Skeletal muscle satellite cell (primary cell): Measurements from ENCODE around the gene FAHD1.
"Not testable (repeated sequence)": the region's sequence is repeated elsewhere in the genome, so short reads cannot be mapped to it uniquely, and the experiment has no call there.

ENCODE experiments used
- H3K27me3 ChIP-seq: 2 replicates; pipeline ENCODE4 v1.7.0; 2013; ENCODE audit warnings: low read length; ENCODE audit not compliant: control insufficient read depth, insufficient read depth
- H3K36me3 ChIP-seq: 2 replicates; pipeline ENCODE4 v1.7.0; 2013; ENCODE audit warnings: mild to moderate bottlenecking, control low read depth, low read length; ENCODE audit not compliant: insufficient read depth
- H3K4me1 ChIP-seq: 2 replicates; pipeline ENCODE4 v1.7.0; 2013; ENCODE audit warnings: low read length; ENCODE audit not compliant: control insufficient read depth, insufficient read depth
- H3K4me2 ChIP-seq: 2 replicates; pipeline ENCODE4 v1.7.0; 2013; ENCODE audit warnings: mild to moderate bottlenecking, low read length
- H3K4me3 ChIP-seq: 2 replicates; pipeline ENCODE4 v1.7.0; 2013; ENCODE audit warnings: low read length
- H3K9ac ChIP-seq: 2 replicates; pipeline ENCODE4 v1.7.0; 2013; ENCODE audit warnings: mild to moderate bottlenecking, low read depth, low read length, moderate library complexity
- H3K9me3 ChIP-seq: replicated peaks from 2 replicates; pipeline ENCODE4 v1.7.0; 2013; ENCODE audit warnings: mild to moderate bottlenecking, control low read depth, low read length

The FAHD1 gene

DNA sequence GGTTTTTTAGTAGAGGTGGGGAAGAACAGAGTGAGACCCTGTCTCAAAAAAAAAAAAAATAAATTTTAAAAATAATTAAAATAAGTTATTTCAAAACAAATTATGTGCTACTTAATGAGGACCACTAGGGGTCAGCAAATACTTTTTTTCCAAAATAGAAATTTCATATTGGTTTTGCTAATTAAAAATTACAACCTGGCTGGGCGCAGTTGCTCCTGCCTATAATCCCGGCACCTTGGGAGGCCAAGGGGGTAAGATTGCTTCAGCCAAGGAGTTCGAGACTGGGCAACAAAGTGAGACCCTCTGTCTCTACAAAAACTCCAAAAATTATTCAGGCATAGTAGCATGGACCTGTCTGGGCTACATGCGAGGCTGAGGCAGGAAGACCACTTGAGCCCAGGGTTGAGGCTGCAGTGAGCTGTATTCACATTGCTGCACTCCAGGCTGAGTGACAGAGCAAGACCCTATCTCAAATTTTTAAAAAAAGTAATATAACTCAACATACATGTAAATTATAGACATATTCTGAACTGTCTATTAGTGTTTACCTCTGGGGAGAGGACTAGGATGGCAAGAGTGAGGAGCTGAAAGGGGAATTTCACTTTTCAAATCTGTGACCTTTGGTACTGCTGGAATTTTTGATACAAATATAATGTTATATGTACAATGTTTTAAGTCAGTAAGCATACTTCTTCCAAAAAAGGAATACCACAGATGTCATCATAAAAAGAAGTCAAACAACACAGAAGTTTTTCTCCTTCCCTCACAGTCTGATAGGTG lies 36.9 kb downstream of the FAHD1 start:
- Histone ChIP-seq H3K4me3 (no peak overlapping the region), H3K9me3 (no peaks in the 10 kb centered on the region), H3K4me1 (no peaks in the 10 kb centered on the region), H3K9ac (no peak overlapping the region), H3K36me3 (no peaks in the 10 kb centered on the region), H3K4me2 (peak overlapping the region; percentile 21), H3K27me3 (peaks cover 40% of the 10 kb centered on the region)

DNA sequence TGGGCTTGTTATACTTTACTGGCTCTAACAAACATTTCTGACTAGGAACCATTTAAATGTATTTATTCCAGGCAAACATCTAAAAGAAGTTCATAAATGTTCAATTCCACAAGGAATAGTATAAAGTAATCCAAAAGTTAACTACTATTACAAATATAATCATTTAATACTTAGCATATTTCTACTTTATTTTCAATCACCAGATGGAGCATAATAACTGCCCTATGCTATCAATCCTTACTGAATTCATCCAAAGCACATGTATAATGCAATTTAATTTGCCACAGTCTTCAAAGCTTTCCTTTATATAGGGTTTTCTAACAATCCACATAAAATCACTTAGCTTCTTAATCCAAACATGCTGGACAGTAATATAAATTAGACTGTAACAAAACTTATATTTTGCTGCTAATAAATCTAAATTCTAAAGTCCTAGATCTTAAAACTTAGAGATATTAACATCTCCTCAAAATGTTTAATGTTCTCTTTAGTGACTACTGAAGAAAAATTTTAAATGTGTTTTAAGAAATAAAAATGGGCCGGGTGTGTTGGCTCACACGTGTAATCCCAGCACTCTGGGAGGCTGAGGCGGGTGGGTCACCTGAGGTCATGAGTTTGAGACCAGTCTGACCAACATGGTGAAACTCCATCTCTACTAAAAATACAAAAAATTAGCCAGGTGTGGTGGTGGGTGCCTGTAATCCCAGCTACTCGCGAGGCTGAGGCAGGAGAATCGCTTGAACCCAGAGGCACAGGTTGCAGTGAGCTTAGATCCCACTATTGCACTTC lies 39.1 kb downstream of the FAHD1 start:
- Histone ChIP-seq H3K27me3 (peaks cover 20% of the 10 kb centered on the region), H3K4me3 (no peak overlapping the region), H3K4me1 (peaks cover 10% of the 10 kb centered on the region), H3K9me3 (no peaks in the 10 kb centered on the region), H3K4me2 (no peak overlapping the region), H3K9ac (no peak overlapping the region), H3K36me3 (no peaks in the 10 kb centered on the region)

DNA sequence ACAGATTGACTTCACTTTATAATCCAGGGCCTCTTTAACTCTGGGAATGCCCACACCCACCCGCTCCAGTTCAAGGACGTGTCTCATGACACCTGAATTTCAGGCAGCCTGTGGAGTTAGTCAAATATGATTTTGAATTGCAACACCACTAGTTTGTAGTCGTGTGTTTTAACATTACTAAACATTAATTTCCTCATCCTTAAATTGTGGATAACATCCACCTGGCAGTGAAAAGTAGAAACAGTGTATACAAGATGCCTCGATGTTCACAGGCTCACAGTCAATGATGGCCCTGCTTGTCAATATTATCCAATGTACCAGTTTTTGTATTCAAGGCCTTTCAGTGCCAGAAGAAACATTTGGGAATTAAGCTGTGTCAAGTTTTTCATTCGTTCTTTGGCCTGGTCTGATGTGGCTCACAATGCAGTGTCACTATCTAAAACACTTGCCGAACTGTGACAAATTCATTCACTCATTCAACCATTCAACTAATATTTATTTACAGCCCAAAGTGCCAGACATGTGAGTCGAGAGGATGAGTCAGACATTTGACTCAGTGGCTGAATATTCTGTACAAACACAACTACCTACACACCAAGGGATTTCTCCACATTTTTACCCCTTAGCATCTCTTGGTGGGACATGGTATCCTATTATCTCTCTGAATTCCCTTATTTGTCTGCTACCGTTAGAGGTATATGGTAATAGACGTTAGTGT lies 43.5 kb downstream of the FAHD1 start:
- Histone ChIP-seq H3K36me3 (no peaks in the 10 kb centered on the region), H3K9me3 (no peaks in the 10 kb centered on the region), H3K27me3 (peaks cover 28% of the 10 kb centered on the region), H3K9ac (no peak overlapping the region), H3K4me2 (peak overlapping the region; percentile 59), H3K4me3 (no peak overlapping the region), H3K4me1 (peaks cover 10% of the 10 kb centered on the region)

DNA sequence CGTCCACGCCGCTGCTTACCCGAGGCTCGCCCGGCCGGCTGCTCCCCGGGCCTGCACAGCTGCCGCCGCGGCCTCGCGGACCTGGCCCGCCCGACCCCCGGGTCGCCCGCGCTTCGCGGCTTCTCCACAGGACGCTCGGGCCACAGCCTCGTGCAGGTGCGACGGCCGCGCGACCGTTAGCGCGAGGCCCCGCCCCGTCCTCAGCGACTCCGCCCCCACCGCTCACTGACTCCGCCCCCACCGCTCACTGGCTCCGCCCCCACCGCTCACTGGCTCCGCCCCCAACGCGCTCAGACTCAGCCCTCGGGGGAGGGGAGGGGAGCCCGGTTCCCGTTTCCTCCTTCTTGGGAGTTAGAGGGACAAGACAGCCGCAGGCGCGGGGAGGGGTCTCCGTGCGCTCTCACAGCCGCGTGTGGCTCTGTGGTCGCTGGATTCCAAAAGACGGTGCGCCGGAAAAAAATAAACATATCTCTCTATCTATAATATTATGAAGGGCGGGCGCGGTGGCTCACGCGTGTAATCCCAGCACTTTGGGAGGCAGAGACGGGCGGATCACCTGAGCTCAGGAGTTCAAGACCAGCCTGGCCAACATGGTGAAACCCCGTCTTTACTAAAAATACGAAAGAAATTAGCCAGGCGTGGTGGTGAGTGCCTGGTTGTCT lies 45.1 kb downstream of the FAHD1 start, which contains the start of gene MEIOB:
Gene MEIOB, minus strand, starts transcription at position 191 of the 662 bp plus-strand sequence. CDS start 3,989 bp downstream, outside the sequence.
- no peaks in the 10 kb centered on the region for H3K36me3 ChIP-seq
- H3K4me3 ChIP-seq, result peak within 1 kb of the TSS; percentile 24
- peaks cover 10% of the 10 kb centered on the region for H3K4me1 ChIP-seq
- H3K9me3 ChIP-seq, result no peaks in the 10 kb centered on the region
- H3K9ac ChIP-seq, result no peak within 1 kb of the TSS
- peak within 1 kb of the TSS; percentile 63 for H3K4me2 ChIP-seq
- H3K27me3 ChIP-seq, result peaks cover 31% of the 10 kb centered on the region

DNA sequence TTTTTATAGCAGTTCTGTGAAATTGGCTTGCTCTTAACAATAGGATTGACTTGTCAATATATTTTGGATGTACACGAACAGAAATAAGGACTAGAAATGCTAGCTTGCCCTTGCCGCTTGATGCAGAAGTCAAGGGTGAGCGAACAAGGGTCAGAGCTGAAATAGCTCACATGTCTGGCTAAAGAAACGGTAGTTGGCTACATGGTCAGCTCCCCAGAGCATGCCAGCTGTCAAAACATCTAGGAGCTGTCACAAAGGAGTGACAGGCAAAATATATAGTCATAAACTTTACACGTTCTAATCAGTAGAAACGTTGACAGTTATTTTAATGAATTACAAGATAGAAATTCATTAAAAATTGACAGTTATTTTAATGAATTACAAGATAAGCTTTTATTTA lies 47.8 kb downstream of the FAHD1 start:
- Histone ChIP-seq H3K4me1 (peaks cover 10% of the 10 kb centered on the region), H3K36me3 (no peaks in the 10 kb centered on the region), H3K4me2 (no peak overlapping the region), H3K9me3 (no peaks in the 10 kb centered on the region), H3K4me3 (no peak overlapping the region), H3K9ac (no peak overlapping the region), H3K27me3 (peaks cover 53% of the 10 kb centered on the region)

DNA sequence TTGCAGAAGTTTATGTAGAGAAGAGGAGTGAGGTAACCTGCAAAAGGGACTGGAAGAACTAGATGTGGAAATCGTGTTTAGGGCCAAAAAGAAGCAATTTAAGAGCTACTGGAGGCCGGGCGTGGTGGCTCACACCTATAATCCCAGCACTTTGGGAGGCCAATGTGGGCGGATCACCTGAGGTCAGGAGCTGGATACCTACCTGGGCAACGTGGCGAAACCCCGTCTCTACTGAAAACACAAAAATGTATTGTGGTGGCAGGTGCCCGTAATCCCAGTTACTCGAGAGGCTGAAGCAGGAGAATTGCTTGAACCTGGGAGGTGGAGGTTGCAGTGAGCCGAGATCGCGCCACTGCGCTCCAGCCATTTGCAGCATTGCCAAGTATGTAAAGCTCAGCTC lies 49.1 kb downstream of the FAHD1 start:
- H3K4me2 ChIP-seq, H3K36me3 ChIP-seq, H3K4me1 ChIP-seq, H3K9me3 ChIP-seq, H3K9ac ChIP-seq, H3K4me3 ChIP-seq: not testable (repeated sequence)
- peaks cover 58% of the 10 kb centered on the region for H3K27me3 ChIP-seq

DNA sequence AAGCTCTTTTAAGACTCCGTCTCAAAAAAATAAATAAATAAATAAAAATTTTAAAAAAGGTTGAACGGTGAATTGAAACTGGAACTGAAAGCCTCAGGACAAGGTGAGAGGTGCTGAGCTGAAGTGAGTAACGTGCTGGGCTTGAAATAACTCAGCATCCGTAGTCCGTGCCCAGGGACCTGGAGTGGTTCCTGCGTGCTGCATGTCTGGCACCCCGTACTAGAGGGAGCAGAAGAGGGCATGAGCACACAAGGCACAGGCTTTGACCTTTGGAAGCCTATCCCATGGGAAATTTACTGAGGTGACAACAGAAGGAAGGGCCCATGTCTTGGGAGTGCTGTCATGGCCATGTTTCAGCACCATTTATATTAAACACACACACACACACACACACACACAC lies 49.5 kb downstream of the FAHD1 start:
- Histone ChIP-seq H3K36me3 (no peaks in the 10 kb centered on the region), H3K4me3 (no peak overlapping the region), H3K4me1 (no peaks in the 10 kb centered on the region), H3K27me3 (peaks cover 60% of the 10 kb centered on the region), H3K9ac (no peak overlapping the region), H3K9me3 (no peaks in the 10 kb centered on the region), H3K4me2 (no peak overlapping the region)

DNA sequence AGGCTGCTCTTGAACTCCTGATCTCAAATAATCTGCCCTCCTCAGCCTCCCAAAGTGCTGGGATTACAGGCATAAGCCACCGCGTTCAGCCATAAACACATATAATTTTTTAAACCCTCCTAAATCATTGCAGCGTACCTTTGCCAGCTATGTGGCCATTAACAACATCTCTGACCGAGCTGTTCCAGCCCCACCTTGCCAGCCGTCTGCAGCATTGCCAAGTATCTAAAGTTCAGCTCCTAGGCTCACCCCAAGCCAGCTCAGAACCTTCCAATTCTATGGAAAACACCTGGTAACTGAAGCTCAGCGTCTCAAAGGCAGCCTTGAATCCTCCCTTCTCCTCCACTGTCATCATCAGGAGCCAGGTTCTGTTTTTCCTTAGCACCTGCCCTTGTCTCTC lies 50.1 kb downstream of the FAHD1 start:
- Histone ChIP-seq H3K4me2 (no peak overlapping the region), H3K4me1 (no peaks in the 10 kb centered on the region), H3K4me3 (no peak overlapping the region), H3K27me3 (peaks cover 63% of the 10 kb centered on the region), H3K9ac (no peak overlapping the region), H3K36me3 (no peaks in the 10 kb centered on the region), H3K9me3 (no peaks in the 10 kb centered on the region)

DNA sequence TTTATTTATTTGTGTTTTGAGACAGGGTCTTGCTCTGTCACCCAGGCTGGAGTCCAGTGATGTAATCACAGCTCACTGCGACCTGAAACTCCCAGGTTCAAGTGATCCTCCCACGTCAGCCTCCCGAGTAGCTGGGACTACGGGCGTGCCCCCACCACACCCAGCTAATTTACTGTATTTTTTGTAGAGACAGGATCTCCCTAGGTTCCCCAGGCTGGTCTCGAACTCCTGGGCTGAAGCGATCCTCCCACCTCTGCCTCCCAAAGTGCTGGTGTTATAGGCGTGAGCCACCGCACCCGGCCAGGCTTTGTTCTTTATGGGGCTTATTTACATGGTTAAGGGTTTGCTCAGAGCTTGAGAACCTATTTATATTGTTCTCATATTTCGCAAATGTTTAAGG lies 50.8 kb downstream of the FAHD1 start:
- Histone ChIP-seq H3K9me3 (no peaks in the 10 kb centered on the region), H3K4me2 (no peak overlapping the region), H3K4me3 (no peak overlapping the region), H3K4me1 (no peaks in the 10 kb centered on the region), H3K9ac (no peak overlapping the region), H3K27me3 (peaks cover 57% of the 10 kb centered on the region), H3K36me3 (no peaks in the 10 kb centered on the region)

DNA sequence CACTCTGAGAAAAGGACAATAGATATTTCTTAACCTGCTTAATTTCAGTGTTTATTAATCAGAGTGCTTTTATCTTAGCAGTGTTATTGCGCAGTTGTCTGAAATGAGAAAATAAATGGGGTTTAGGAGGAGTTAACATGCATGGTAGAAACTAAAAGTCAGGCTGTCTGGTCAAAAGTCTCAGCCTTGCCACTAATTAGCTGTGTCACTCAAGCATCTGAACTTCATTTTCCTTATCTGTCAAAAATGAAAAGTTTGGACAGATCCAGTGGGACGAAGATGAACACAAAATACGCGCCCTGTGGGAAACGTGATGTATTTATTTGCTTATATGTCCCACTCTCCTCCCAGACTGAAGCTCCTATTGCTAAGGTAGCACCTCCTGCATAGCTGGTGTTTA lies 51.2 kb downstream of the FAHD1 start:
- Histone ChIP-seq H3K4me3 (no peak overlapping the region), H3K4me2 (no peak overlapping the region), H3K36me3 (no peaks in the 10 kb centered on the region), H3K27me3 (peaks cover 56% of the 10 kb centered on the region), H3K4me1 (no peaks in the 10 kb centered on the region), H3K9ac (no peak overlapping the region), H3K9me3 (no peaks in the 10 kb centered on the region)
